HEK293 (cell line): ENCODE data around the gene SRRM4.

Experiments used
- ATF2 ChIP-seq: fragments of 450-650 bp; formaldehyde crosslinking; IDR thresholded peaks from 2 replicates; pipeline ENCODE4 v1.5.1; 2016; ENCODE audit warnings: missing biosample characterization, missing genetic modification characterization, low read depth
- PBX3 ChIP-seq: sonication (generic); formaldehyde crosslinking; IDR thresholded peaks from 2 replicates; pipeline ENCODE4 v1.8.1; 2022; ENCODE audit warnings: mild to moderate bottlenecking, moderate library complexity, missing genetic modification reagents
- RBAK ChIP-seq: fragments of 450-650 bp; formaldehyde crosslinking; IDR thresholded peaks from 2 replicates; pipeline ENCODE4 v1.5.1; 2016; ENCODE audit warnings: missing biosample characterization, missing genetic modification characterization
- YY1 ChIP-seq: fragments of 450-650 bp; formaldehyde crosslinking; IDR thresholded peaks from 2 replicates; pipeline ENCODE4 v1.5.1; 2018; ENCODE audit warnings: missing biosample characterization, missing genetic modification characterization
- ZNF133 ChIP-seq: fragments of 450-650 bp; formaldehyde crosslinking; IDR thresholded peaks from 2 replicates; pipeline ENCODE4 v1.5.1; 2016; ENCODE audit warnings: missing biosample characterization, missing genetic modification characterization
- ZNF518A ChIP-seq: fragments of 450-650 bp; formaldehyde crosslinking; conservative IDR thresholded peaks from 2 replicates; pipeline ENCODE4 v1.5.1; 2016; ENCODE audit warnings: low read depth, missing biosample characterization, missing genetic modification characterization

DNA sequence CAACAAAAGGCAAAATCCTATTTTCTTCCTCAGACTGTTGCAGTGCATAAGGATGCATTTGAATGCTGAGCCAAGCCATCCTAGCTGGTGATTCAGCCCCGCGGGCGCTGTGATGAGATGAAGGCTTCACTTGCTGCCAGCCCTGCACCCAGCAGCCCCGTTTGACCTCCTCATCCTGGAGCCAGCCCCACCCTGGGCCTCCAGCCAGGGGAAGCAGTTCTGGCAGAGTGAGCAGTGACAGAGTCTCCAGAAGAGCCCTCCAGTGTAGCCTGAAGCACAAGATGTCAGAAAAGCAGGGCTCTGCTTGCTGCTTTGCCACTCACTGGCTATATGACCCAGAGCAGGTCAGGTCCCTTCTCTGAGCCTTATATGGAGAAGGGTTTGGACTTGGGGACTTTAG, 101.2 kb downstream of the SRRM4 start:
- TF ChIP-seq PBX3 (CRISPR knock-in tag): no peak
- TF ChIP-seq ZNF133 (tag by site-specific recombination): no peak
- TF ChIP-seq ATF2 (tag by site-specific recombination): no peak
- TF ChIP-seq ZNF518A (tag by site-specific recombination): no peak
- no peak for TF ChIP-seq YY1 (tag by site-specific recombination)
- no peak for TF ChIP-seq RBAK (tag by site-specific recombination)
